Common myeloid progenitor, CD34-positive (primary cell): Measurements from ENCODE around the gene GRK6.

Experiments used
- CTCF ChIA-PET: fragments of 350-600 bp; sonication (Branson Sonifier 250); formaldehyde crosslinking; loops from one replicate; lab custom pipeline; 2021; ENCODE audit warnings: antibody characterized with exemption; lab: Charles Lee
- POLR2A ChIA-PET: fragments of 350-600 bp; sonication (Branson Sonifier 250); formaldehyde crosslinking; loops from one replicate; lab custom pipeline; 2021; ENCODE audit warnings: antibody characterized with exemption; lab: Charles Lee
- DNase-seq, 3 donors: peaks; one replicate each; pipeline versions ENCODE4 v3.0.0 to v3.0.0-alpha.2; 2013
- H3K27ac ChIP-seq, 2 experiments: 1 replicate in 1 of 2; 2 replicates in 1 of 2; pipeline ENCODE4 v1.7.0; 2013; ENCODE audit warnings: inconsistent platforms in 2 of 2, low read length in 2 of 2, mild to moderate bottlenecking in 2 of 2, low read depth in 1 of 2, moderate library complexity in 1 of 2; ENCODE audit not compliant: severe bottlenecking in 2 of 2, insufficient read depth in 1 of 2, poor library complexity in 1 of 2
- H3K27me3 ChIP-seq, 5 experiments: replicated peaks in 2 of 5; 1 replicate in 3 of 5; 2 replicates in 2 of 5; pipeline versions ENCODE4 v1.6.1 to v1.7.0; 2013; ENCODE audit warnings: low read length in 4 of 5, mild to moderate bottlenecking in 2 of 5, moderate library complexity in 2 of 5, inconsistent platforms in 1 of 5; ENCODE audit not compliant: insufficient read depth in 5 of 5, control insufficient read depth in 4 of 5
- H3K36me3 ChIP-seq, 4 experiments: 1 replicate in 2 of 4; 2 replicates in 2 of 4; pipeline versions ENCODE4 v1.6.1 to v1.7.0; 2013; ENCODE audit warnings: low read length in 3 of 4, control low read depth in 1 of 4, mild to moderate bottlenecking in 1 of 4; ENCODE audit not compliant: control insufficient read depth in 4 of 4, insufficient read depth in 4 of 4
- H3K4me1 ChIP-seq, 4 experiments: 1 replicate in 3 of 4; 2 replicates in 1 of 4; pipeline versions ENCODE4 v1.6.1 to v1.7.1; 2013; ENCODE audit warnings: low read length in 3 of 4, mild to moderate bottlenecking in 3 of 4, control low read depth in 1 of 4, inconsistent platforms in 1 of 4, moderate library complexity in 1 of 4; ENCODE audit not compliant: control insufficient read depth in 4 of 4, insufficient read depth in 4 of 4; ENCODE audit errors: control extremely low read depth in 1 of 4
- H3K4me3 ChIP-seq, 7 experiments: 1 replicate in 4 of 7; 2 replicates in 3 of 7; pipeline versions ENCODE4 v1.5.1 to v1.7.0; 2013; ENCODE audit warnings: mild to moderate bottlenecking in 7 of 7, low read length in 6 of 7, moderate library complexity in 6 of 7, inconsistent platforms in 2 of 7, low read depth in 2 of 7, control low read depth in 1 of 7; ENCODE audit not compliant: insufficient read depth in 4 of 7, control insufficient read depth in 1 of 7; ENCODE audit errors: extremely low read depth in 1 of 7
- H3K9me3 ChIP-seq, 5 experiments: 1 replicate in 4 of 5; 2 replicates in 1 of 5; pipeline versions ENCODE4 v1.6.1 to v1.7.1; 2013; ENCODE audit warnings: low read length in 4 of 5, mild to moderate bottlenecking in 2 of 5, inconsistent platforms in 1 of 5, low read depth in 1 of 5, moderate library complexity in 1 of 5; ENCODE audit not compliant: control insufficient read depth in 4 of 5, insufficient read depth in 2 of 5; ENCODE audit errors: control extremely low read depth in 1 of 5
- WGBS: methylation state at CpG from one replicate; pipeline ENCODE4 v1.1.5; 2013; ENCODE audit not compliant: insufficient coverage; 5-methylcytosine and 5-hydroxymethylcytosine counted together

The GRK6 gene

DNA sequence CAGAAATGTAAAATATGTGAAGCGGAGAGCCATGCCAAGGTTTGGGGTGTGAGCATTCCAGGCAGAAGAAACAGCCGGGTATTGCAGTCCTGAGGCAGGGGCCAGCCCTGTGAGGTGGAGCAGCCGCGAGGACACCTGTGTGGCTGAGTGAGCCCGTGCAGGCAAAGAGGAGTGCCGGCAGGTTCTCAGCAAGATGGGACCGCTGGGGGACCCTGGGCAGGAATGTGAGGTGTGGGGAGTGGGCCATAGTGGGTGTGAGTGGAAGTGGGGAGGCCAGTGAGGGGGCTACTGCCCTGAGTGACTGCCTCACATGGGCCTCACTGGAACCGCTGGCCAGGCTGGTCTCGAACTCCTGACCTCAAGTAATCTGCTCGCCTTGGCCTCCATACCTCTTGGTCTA lies 12.0 kb downstream of the GRK6 start:
- ChIA-PET POLR2A (interaction anchor here (2.6 kb wide), 1 partner anchor 9 kb away, joined by 8 read pairs; no protein-coding TSS in a partner anchor), CTCF (interaction anchor here (12.1 to 26.2 kb wide), 3 partner anchors 15 to 35 kb away, joined by 104 to 509 read pairs (median 387); partner anchors contain the start of genes F12, GRK6 and PFN3)
- no peaks in the 10 kb centered on the region for H3K27me3 ChIP-seq
- no peaks in the 10 kb centered on the region for H3K4me1 ChIP-seq
- no peak overlapping the region for H3K4me3 ChIP-seq
- 96% methylated on average over 8 of the region's 10 CpGs for WGBS
- H3K9me3 ChIP-seq = no peaks in the 10 kb centered on the region
- H3K27ac ChIP-seq = no peak overlapping the region
- peaks cover 19 to 94% (median 77%) of the 10 kb centered on the region in 4 experiments for H3K36me3 ChIP-seq
- no peak for DNase-seq

DNA sequence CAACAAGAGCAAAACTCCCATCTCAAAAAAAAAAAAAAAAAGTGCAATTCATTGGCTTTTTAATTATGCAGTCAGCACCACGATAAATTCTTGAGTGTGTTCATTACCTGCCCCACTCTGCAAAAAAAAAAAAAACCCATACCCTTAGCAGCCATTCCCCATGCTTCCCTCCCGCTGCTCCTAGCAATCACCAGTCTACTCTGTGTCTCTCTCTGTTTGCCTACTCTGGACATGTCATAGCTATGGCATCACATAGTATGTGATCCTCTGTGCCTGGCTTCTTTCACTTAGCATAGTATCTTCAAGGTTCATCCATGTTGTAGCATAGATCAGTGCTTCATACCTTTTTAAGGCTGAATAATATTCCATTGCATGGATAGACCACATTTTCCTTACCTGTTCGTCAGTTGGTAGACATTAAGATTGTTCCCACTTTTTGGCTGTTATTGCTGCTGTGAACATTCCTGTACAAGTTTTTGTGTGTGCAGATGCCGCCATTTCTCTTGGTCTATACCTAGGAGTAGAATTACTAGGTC lies 13.1 kb downstream of the GRK6 start:
- ChIA-PET CTCF (interaction anchor here (0.8 to 26.2 kb wide), 5 partner anchors 11 to 49 kb away, joined by 3 to 509 read pairs (median 104); partner anchors contain the start of genes F12, GRK6 and PFN3), POLR2A (interaction anchor here (2.6 kb wide), 1 partner anchor 11 kb away, joined by 8 read pairs; no protein-coding TSS in a partner anchor)
- peaks cover 19 to 87% (median 67%) of the 10 kb centered on the region in 4 experiments for H3K36me3 ChIP-seq
- H3K9me3 ChIP-seq = no peaks in the 10 kb centered on the region
- H3K27me3 ChIP-seq = no peaks in the 10 kb centered on the region
- 100% methylated on average over 2 of the region's 4 CpGs for WGBS
- no peak for DNase-seq
- no peak overlapping the region for H3K4me3 ChIP-seq
- H3K27ac ChIP-seq = no peak overlapping the region
- H3K4me1 ChIP-seq = peaks cover 0 to 2% (median 0%) of the 10 kb centered on the region in 4 experiments

DNA sequence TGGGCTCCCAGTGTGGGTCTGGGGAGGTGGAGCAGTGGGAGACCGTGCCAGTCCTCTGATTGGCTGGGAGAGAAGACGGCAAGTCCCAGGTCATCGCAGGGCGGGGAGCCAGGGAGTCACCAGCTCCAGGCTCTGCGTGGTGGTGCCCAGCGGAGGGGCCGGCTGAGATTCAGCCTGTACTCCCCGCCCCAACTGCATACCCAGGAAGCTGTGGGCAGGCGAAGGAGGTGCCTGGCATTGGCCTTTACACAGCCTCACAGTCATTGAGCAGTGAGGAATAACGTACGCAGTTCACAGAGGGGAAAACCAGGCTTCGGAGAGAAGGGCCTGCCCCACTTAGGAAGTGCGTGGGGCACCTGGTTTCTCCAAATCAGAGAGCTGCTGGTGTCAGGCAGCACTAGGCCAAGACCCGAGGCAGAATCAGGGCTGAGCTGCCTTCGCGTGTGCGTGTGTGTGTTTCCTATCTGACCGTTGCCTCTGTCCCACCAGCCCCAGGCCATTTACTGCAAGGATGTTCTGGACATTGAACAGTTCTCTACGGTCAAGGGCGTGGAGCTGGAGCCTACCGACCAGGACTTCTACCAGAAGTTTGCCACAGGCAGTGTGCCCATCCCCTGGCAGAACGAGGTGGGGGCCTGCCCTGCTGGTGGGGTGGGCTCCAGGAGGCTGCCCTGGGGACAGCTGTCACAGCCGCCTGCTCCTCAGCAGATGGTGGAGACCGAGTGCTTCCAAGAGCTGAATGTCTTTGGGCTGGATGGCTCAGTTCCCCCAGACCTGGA lies 13.9 kb downstream of the GRK6 start:
- Histone ChIP-seq H3K27ac (no peak overlapping the region), H3K9me3 (no peaks in the 10 kb centered on the region), H3K36me3 (peaks cover 16 to 79% (median 59%) of the 10 kb centered on the region in 4 experiments), H3K4me1 (peaks cover 0 to 10% (median 0%) of the 10 kb centered on the region in 4 experiments), H3K27me3 (no peaks in the 10 kb centered on the region), H3K4me3 (no peak overlapping the region)
- CTCF ChIA-PET = interaction anchor here (0.8 to 26.2 kb wide), 5 partner anchors 10 to 50 kb away, joined by 3 to 509 read pairs (median 104); partner anchors contain the start of genes F12, GRK6 and PFN3
- POLR2A ChIA-PET = interaction anchor here (0.8 to 2.6 kb wide), 3 partner anchors 8 to 29 kb away, joined by 4 to 8 read pairs (median 6); no protein-coding TSS in a partner anchor
- WGBS = 91% methylated on average over 24 of the region's 24 CpGs
- no peak for DNase-seq

DNA sequence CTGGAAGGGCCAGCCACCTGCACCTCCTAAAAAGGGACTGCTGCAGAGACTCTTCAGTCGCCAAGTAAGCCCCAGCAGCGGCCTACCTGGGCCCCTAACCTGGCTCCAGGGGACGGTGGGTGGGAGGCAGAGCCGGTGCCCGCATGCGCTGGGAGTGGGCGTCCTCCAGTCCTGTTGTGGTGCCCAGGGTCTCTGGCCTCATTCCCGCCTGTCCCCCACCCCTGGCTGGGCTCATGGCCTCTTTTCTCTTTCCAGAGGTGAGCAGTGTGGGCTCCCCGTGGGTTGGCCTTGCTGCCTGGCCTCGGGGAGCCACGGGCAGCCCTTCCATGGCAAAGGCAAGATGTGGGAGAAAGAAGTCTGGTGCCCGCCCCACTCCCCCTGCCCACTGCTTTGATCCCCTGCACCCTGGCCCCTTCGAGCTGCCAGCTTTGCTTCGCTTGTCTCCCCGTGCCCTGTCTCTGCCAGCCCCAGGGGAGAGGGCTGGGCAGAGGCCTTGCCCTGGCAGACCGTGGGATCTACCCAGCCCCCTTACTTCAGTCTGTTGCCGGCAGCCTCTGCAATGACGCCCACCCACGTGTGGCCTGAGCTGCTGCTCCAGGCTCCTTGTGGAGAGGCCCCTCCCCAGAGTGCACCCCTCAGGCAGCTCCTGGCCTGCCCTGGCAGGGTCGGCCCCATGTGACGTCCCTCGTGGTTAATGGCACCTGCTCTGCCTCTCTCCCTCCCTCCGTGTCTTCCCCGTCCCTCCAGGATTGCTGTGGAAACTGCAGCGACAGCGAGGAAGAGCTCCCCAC lies 14.7 kb downstream of the GRK6 start:
- 93% methylated on average over 22 of the region's 26 CpGs for WGBS
- Histone ChIP-seq H3K4me1 (peaks cover 0 to 18% (median 5%) of the 10 kb centered on the region in 4 experiments), H3K36me3 (peaks cover 14 to 71% (median 52%) of the 10 kb centered on the region in 4 experiments)

DNA sequence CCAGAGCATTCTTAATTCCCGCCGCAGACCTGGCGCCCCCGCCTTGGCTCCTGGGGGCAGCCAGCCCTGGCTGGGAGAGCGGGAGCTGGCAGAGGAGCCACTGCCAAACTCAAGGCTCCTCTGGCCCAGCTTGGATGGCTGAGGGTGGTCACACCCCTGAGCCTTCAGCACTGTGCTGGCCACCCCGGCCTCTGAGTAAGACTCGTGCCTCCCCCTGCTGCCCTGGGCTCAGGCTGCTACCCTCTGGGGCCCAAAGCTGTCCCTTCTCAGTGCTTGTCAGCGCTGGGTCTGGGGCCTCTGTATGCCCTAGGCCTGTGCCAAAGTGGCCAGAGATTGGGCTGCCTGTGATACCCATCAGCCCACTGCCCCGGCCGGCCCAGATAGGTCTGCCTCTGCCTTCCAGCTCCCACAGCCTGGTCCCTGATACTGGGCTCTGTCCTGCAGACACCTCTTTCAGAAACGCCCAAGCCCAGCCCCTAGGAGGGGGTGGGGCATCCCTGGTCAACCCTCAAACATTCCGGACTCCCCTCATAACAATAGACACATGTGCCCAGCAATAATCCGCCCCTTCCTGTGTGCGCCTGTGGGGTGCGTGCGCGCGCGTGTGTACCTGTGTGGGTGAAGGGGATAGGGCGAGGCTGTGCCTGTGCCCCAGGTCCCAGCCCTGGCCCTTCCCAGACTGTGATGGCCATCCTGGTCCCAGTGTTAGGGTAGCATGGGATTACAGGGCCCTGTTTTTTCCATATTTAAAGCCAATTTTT lies 15.8 kb downstream of the GRK6 start:
- peaks cover 0 to 26% (median 12%) of the 10 kb centered on the region in 4 experiments for H3K4me1 ChIP-seq
- no peak overlapping the region for H3K27ac ChIP-seq
- no peaks in the 10 kb centered on the region for H3K27me3 ChIP-seq
- DNase-seq = no peak
- H3K36me3 ChIP-seq = peaks cover 12 to 62% (median 44%) of the 10 kb centered on the region in 4 experiments
- CTCF ChIA-PET = interaction anchor here (0.9 to 26.2 kb wide), 5 partner anchors 12 to 52 kb away, joined by 3 to 509 read pairs (median 104); partner anchors contain the start of genes F12, GRK6 and PFN3
- POLR2A ChIA-PET = interaction anchor here (0.6 kb wide), 1 partner anchor 11 kb away, joined by 3 read pairs; no protein-coding TSS in a partner anchor
- no peaks in the 10 kb centered on the region for H3K9me3 ChIP-seq
- no peak overlapping the region for H3K4me3 ChIP-seq
- WGBS = 92% methylated on average over 11 of the region's 20 CpGs

More for the DNA sequence above, 14.7 kb downstream of the GRK6 start:
- POLR2A ChIA-PET = interaction anchor here (0.6 to 2.6 kb wide), 4 partner anchors 7 to 30 kb away, joined by 3 to 8 read pairs (median 5); no protein-coding TSS in a partner anchor
- Histone ChIP-seq H3K9me3 (no peaks in the 10 kb centered on the region), H3K27ac (no peak overlapping the region), H3K4me3 (no peak overlapping the region), H3K27me3 (no peaks in the 10 kb centered on the region)
- CTCF ChIA-PET = interaction anchor here (0.9 to 26.2 kb wide), 5 partner anchors 13 to 50 kb away, joined by 3 to 509 read pairs (median 104); partner anchors contain the start of genes F12, GRK6 and PFN3
- DNase-seq = no peak
